ENCODE results near the gene OSM.

DNA sequence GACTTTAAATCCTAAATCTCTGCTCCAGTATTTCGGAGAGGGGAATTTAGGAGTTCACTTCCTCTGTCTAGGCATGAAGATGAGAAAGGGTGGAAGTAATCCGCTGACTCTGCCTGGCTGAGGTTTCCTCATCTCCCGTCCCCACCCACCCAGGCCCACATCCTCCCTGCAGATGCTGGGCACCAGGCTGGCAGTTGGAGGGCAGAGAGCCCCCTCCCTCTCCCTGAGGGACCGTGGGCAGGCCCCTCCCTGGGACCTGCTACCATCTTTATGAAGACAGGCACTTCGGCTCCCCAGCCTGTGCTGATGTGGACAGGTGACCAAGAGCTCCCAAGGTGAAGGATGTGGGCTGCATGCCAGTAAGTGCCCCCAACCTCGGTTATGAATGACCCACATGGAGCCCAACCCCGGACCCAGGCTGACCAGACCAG is 16.0 kb upstream of the OSM start:
- TF ChIP-seq, protein P1, sequence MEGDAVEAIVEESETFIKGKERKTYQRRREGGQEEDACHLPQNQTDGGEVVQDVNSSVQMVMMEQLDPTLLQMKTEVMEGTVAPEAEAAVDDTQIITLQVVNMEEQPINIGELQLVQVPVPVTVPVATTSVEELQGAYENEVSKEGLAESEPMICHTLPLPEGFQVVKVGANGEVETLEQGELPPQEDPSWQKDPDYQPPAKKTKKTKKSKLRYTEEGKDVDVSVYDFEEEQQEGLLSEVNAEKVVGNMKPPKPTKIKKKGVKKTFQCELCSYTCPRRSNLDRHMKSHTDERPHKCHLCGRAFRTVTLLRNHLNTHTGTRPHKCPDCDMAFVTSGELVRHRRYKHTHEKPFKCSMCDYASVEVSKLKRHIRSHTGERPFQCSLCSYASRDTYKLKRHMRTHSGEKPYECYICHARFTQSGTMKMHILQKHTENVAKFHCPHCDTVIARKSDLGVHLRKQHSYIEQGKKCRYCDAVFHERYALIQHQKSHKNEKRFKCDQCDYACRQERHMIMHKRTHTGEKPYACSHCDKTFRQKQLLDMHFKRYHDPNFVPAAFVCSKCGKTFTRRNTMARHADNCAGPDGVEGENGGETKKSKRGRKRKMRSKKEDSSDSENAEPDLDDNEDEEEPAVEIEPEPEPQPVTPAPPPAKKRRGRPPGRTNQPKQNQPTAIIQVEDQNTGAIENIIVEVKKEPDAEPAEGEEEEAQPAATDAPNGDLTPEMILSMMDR (IDR thresholded peaks at IDR 0.05), result no peak
- no peak for TF ChIP-seq POLR2A (IDR thresholded peaks at IDR 0.05; ENCODE audit: low read depth)
- no peak for TF ChIP-seq POLR2AphosphoS5 (IDR thresholded peaks at IDR 0.05)
